DMS153 (cell line): ENCODE data around the gene ATP2B2.

Source experiments
- DNase-seq: peaks from one replicate; lab custom pipeline; 2025; lab: John Stamatoyannopoulos, UW

Gene ATP2B2

GRCh38 chr3:10493202-10493589 lies 12.2 kb downstream of the ATP2B2 start:
- DNase-seq: no peak

- DNase-seq: no peak
Observed at GRCh38 chr3:10492364-10493201, 12.8 kb downstream of the ATP2B2 start.

- DNase-seq: no peak
Observed at GRCh38 chr3:10489746-10490483, 15.5 kb downstream of the ATP2B2 start.

GRCh38 chr3:10487988-10488633 lies 17.3 kb downstream of the ATP2B2 start:
- no peak for DNase-seq

GRCh38 chr3:10485806-10486205 lies 19.6 kb downstream of the ATP2B2 start:
- DNase-seq: no peak

- DNase-seq: no peak
Observed at GRCh38 chr3:10485380-10485779, 20.0 kb downstream of the ATP2B2 start.

- no peak for DNase-seq
Observed at GRCh38 chr3:10484709-10485108, 20.7 kb downstream of the ATP2B2 start.

GRCh38 chr3:10483686-10484345 lies 21.6 kb downstream of the ATP2B2 start:
- no peak for DNase-seq

GRCh38 chr3:10483364-10483675 lies 22.1 kb downstream of the ATP2B2 start:
- no peak for DNase-seq

GRCh38 chr3:10482631-10483363 lies 22.6 kb downstream of the ATP2B2 start:
- no peak for DNase-seq

- DNase-seq: no peak
Observed at GRCh38 chr3:10480871-10481378, 24.5 kb downstream of the ATP2B2 start.

- no peak for DNase-seq
Observed at GRCh38 chr3:10479311-10479710, 26.1 kb downstream of the ATP2B2 start.

- no peak for DNase-seq
Observed at GRCh38 chr3:10475983-10476382, 29.4 kb downstream of the ATP2B2 start.

GRCh38 chr3:10474847-10475246 lies 30.5 kb downstream of the ATP2B2 start:
- no peak for DNase-seq

- no peak for DNase-seq
Observed at GRCh38 chr3:10474275-10474646, 31.1 kb downstream of the ATP2B2 start.

- DNase-seq: no peak
Observed at GRCh38 chr3:10473581-10474274, 31.7 kb downstream of the ATP2B2 start.

- DNase-seq: no peak
Observed at GRCh38 chr3:10472877-10473440, 32.4 kb downstream of the ATP2B2 start.

GRCh38 chr3:10471054-10471688 lies 34.2 kb downstream of the ATP2B2 start:
- DNase-seq: no peak

- no peak for DNase-seq
Observed at GRCh38 chr3:10470120-10471053, 35.0 kb downstream of the ATP2B2 start.
